HAP-1 (cell line): ENCODE data around the gene OR13C3.

Experiments used
- DNase-seq, 2 experiments: peaks; one replicate each; pipeline ENCODE4 v3.0.0-alpha.2; 2016 to 2020; ENCODE audit warnings: low spot score in 2 of 2
- H3K27me3 ChIP-seq: fragments of 250-450 bp; sonication (Bioruptor Pico); 2 replicates; pipeline ENCODE4 v1.5.1; 2020; ENCODE audit warnings: low read depth, mild to moderate bottlenecking, moderate library complexity
- H3K36me3 ChIP-seq: fragments of 250-450 bp; sonication (Bioruptor Pico); replicated peaks from 2 replicates; pipeline ENCODE4 v1.5.1; 2020; ENCODE audit warnings: mild to moderate bottlenecking
- H3K4me1 ChIP-seq: fragments of 250-450 bp; sonication (Bioruptor Pico); 2 replicates; pipeline ENCODE4 v1.5.1; 2020; ENCODE audit warnings: mild to moderate bottlenecking
- H3K4me3 ChIP-seq: fragments of 250-450 bp; sonication (Bioruptor Pico); 2 replicates; pipeline ENCODE4 v1.5.1; 2020; ENCODE audit warnings: mild to moderate bottlenecking, moderate library complexity
- H3K9me3 ChIP-seq: fragments of 250-450 bp; sonication (Bioruptor Pico); 2 replicates; pipeline ENCODE4 v1.5.1; 2020; ENCODE audit warnings: mild to moderate bottlenecking, moderate library complexity
- in situ Hi-C: fragments of 300-500 bp; cut with MboI; formaldehyde crosslinking; loops from 3 replicates; pipeline ENCODE4 v1.14.3; 2020; ENCODE audit warnings: low sequenced_read_pairs, inconsistent platforms, mixed read lengths

Gene OR13C3

GRCh38 chr9:104514901-104515300 is 21.8 kb downstream of the OR13C3 start:
- in situ Hi-C loops: no loop called here
- DNase-seq: no peak

DNA sequence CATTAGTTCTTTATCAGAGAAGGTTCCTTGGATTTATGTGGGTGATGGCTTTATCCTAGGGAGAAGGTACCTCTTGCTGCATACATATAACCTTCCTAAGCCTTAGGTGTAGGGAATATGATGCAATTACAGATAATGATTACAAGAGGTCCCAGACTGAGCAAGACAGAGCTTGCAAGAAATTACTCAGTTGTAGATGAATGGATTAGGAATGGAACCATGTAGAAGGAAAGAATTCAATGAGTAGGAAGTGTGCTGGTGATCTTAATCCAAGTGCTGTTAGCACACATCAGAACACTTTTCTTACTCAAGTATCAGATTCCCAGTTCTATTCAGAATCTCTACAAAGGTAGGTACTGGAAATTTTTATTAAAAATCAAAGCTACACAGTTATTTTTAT is 30.1 kb downstream of the OR13C3 start:
- H3K36me3 ChIP-seq: no peaks in the 10 kb centered on the region
- in situ Hi-C loops: no loop called here
- no peak for DNase-seq
- no peak overlapping the region for H3K4me3 ChIP-seq
- H3K9me3 ChIP-seq: no peaks in the 10 kb centered on the region
- no peaks in the 10 kb centered on the region for H3K4me1 ChIP-seq
- no peaks in the 10 kb centered on the region for H3K27me3 ChIP-seq

More at GRCh38 chr9:104514901-104515300, 21.8 kb downstream of the OR13C3 start:
- H3K4me1 ChIP-seq: no peaks in the 10 kb centered on the region
- no peak overlapping the region for H3K4me3 ChIP-seq
- H3K27me3 ChIP-seq: peaks cover 2% of the 10 kb centered on the region; the same call in 1 of the 2 replicates
- no peaks in the 10 kb centered on the region for H3K36me3 ChIP-seq
- no peaks in the 10 kb centered on the region for H3K9me3 ChIP-seq

DNA sequence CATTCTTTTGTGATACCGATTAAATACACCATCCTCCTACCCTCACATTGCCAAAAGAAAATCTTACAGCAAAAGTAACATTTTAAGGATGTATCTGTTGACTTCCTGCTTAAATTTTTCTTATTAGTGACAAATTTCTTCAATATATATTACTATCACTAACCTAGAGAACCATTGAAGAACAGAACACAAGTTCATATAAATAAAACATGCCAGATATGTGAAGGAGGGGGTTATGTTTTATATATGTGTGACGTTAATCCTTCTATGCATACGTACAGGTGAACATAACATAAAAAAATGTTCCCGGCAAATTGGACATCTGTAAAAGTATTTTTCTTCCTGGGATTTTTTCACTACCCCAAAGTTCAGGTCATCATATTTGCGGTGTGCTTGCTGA is 32.7 kb downstream of the OR13C3 start, which contains the start of gene OR13F1:
Gene OR13F1, plus strand, starts transcription at position 301 of the 400 bp plus-strand sequence. Its CDS starts 0 bp downstream, at position 301.
- Histone ChIP-seq H3K4me3 (no peak within 1 kb of the TSS), H3K27me3 (no peaks in the 10 kb centered on the region), H3K4me1 (no peaks in the 10 kb centered on the region), H3K9me3 (no peaks in the 10 kb centered on the region), H3K36me3 (no peaks in the 10 kb centered on the region)
- no peak for DNase-seq
- in situ Hi-C loops: no loop called here

GRCh38 chr9:104503440-104503839 is 33.2 kb downstream of the OR13C3 start:
- Histone ChIP-seq H3K27me3 (no peaks in the 10 kb centered on the region), H3K9me3 (no peaks in the 10 kb centered on the region), H3K4me1 (no peaks in the 10 kb centered on the region), H3K36me3 (no peaks in the 10 kb centered on the region), H3K4me3 (no peak overlapping the region)
- in situ Hi-C loops: no loop called here
- DNase-seq: no peak

DNA sequence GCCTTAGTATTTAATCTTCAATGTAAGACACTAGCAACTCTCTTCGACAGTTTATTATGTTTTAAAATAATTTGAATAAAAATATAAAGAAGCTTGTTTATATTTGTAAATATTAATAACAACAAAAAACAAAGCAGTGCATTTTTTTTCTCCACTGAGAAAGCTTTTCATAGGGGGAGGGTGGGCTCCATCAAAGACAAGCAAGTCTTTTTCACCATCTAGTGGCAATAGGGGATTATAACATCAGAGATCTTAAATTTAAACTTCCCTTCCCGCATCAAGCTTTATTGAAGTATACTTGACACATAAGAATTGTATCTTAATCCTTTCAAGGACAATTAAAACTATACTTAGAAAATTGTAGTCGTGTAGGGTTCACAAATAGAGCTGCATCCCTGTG is 41.8 kb downstream of the OR13C3 start:
- DNase-seq: peak in 1 of 2 experiments; percentile 24
- in situ Hi-C loops: no loop called here
- H3K27me3 ChIP-seq: no peaks in the 10 kb centered on the region
- no peaks in the 10 kb centered on the region for H3K9me3 ChIP-seq
- no peak overlapping the region for H3K4me3 ChIP-seq
- no peaks in the 10 kb centered on the region for H3K4me1 ChIP-seq
- H3K36me3 ChIP-seq: no peaks in the 10 kb centered on the region
